Mucosa of stomach (tissue), 1 donor: ENCODE data around the gene TMEM238.
"Not testable (repeated sequence)": the region's sequence is repeated elsewhere in the genome, so short reads cannot be mapped to it uniquely, and the experiment has no call there.

ENCODE experiments used
- H3K27me3 ChIP-seq: one replicate; pipeline ENCODE4 v1.7.0; 2013; ENCODE audit warnings: mild to moderate bottlenecking, low read length; ENCODE audit not compliant: control insufficient read depth, insufficient read depth
- H3K36me3 ChIP-seq: one replicate; pipeline ENCODE4 v1.7.0; 2013; ENCODE audit warnings: low read length; ENCODE audit not compliant: control insufficient read depth, insufficient read depth
- H3K4me1 ChIP-seq: one replicate; pipeline ENCODE4 v1.7.0; 2013; ENCODE audit warnings: mild to moderate bottlenecking, low read length; ENCODE audit not compliant: control insufficient read depth, insufficient read depth
- H3K4me3 ChIP-seq: one replicate; pipeline ENCODE4 v1.7.0; 2013; ENCODE audit warnings: low read length
- H3K9ac ChIP-seq: one replicate; pipeline ENCODE4 v1.7.0; 2013; ENCODE audit warnings: mild to moderate bottlenecking, low read length, moderate library complexity
- H3K9me3 ChIP-seq: one replicate; pipeline ENCODE4 v1.7.0; 2013; ENCODE audit warnings: mild to moderate bottlenecking, low read length, moderate library complexity; ENCODE audit not compliant: control insufficient read depth
- donor health status: Pancreatic carcinoma.

Gene TMEM238

DNA sequence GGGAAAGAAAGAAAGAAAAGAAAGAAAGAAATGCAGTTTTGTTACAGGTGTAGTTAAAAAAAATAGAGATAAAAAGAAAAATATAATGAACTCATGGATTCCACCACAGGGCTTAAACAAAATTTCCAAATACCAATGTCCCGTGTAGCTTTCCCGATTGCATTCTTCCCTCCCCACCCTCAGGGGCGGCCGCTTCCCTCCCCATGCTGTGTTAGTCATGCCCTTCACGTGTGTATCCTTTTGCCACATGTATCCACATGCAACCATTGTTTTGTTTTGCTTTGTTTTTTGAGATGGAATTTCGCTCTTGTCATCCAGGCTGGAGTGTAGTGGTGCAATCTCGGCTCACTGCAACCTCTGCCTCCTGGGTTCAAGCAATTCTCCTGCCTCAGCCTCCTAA lies 48.0 kb downstream of the TMEM238 start:
- H3K27me3 ChIP-seq = no peaks in the 10 kb centered on the region
- no peaks in the 10 kb centered on the region for H3K9me3 ChIP-seq
- peaks cover 26% of the 10 kb centered on the region for H3K4me1 ChIP-seq
- no peak overlapping the region for H3K9ac ChIP-seq
- H3K36me3 ChIP-seq = no peaks in the 10 kb centered on the region
- no peak overlapping the region for H3K4me3 ChIP-seq

DNA sequence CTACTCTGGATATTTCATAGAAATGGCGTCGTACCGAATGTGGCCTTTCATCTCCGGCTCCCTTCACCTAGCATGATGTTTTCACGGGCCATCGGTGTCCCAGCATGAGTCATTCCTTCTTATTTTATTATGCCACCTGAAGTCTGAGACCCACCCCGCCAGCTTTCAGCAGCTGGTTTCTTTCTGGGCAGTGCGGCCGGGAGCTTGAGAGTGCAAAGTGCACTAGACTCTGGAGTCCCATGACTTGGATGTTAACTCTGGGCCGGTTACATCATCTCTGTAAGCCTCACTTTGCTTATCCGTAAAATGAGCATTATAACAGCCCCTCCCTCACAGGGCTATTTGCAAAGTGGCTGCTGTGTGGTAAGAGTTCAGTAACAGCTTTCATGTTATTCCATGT lies 50.2 kb downstream of the TMEM238 start:
- Histone ChIP-seq H3K36me3 (no peaks in the 10 kb centered on the region), H3K9ac (no peak overlapping the region), H3K4me3 (no peak overlapping the region)

DNA sequence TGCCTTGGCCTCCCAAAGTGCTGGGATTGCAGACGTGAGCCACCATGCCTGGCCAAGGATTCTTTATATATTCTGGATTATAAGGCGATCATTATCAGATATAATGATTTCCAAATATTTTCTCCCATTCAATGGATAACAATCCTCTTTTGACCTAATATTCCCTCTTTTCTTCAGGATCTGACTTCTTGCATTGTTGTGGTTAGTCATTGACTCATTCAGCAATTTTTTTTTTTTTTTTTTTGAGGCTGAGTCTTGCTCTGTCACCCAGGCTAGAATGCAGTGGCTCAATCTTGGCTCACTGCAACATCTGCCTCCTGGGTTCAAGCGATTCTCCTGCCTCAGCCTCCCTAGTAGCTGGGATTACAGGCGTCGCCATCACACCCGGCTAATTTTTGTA lies 54.3 kb downstream of the TMEM238 start:
- not testable (repeated sequence) for H3K27me3 ChIP-seq, H3K4me3 ChIP-seq, H3K9me3 ChIP-seq, H3K36me3 ChIP-seq, H3K9ac ChIP-seq
- H3K4me1 ChIP-seq = peaks cover 17% of the 10 kb centered on the region

More for the DNA sequence above, 50.2 kb downstream of the TMEM238 start:
- Histone ChIP-seq H3K9me3 (no peaks in the 10 kb centered on the region), H3K4me1 (peaks cover 16% of the 10 kb centered on the region), H3K27me3 (no peaks in the 10 kb centered on the region)
